Uterus (tissue), 4 donors: ENCODE measurements around the gene CST8. TPM values are rescaled to one million over a fixed set of nuclear protein-coding genes. Genes with fewer than 3 reads are reported as not detected.

Experiments
- DNase-seq, 2 donors: peaks; one replicate each; pipeline ENCODE4 v3.0.0-alpha.2; 2019 to 2020
- H3K27ac ChIP-seq, 2 donors: fragments of 200-600 bp; sonication (generic); 1 replicate in 1 of 2; 2 replicates in 1 of 2; pipeline ENCODE4 v1.5.1; 2016 to 2018
- H3K27me3 ChIP-seq, 2 donors: fragments of 200-600 bp; sonication (generic); one replicate each; pipeline ENCODE4 v1.5.1; 2018 to 2019; ENCODE audit warnings: control low read depth in 1 of 2
- H3K36me3 ChIP-seq, 2 donors: fragments of 200-600 bp; sonication (generic); one replicate each; pipeline ENCODE4 v1.5.1; 2019; ENCODE audit warnings: control low read depth in 1 of 2
- H3K4me1 ChIP-seq, 2 donors: fragments of 200-600 bp; sonication (generic); one replicate each; pipeline ENCODE4 v1.5.1; 2018 to 2019; ENCODE audit warnings: control low read depth in 1 of 2
- H3K4me3 ChIP-seq, 2 donors: fragments of 200-600 bp; sonication (generic); 1 replicate in 1 of 2; 2 replicates in 1 of 2; pipeline ENCODE4 v1.5.1; 2018 to 2019; ENCODE audit warnings: mild to moderate bottlenecking in 1 of 2
- H3K9me3 ChIP-seq, 2 donors: fragments of 200-600 bp; sonication (generic); one replicate each; pipeline ENCODE4 v1.5.1; 2019; ENCODE audit warnings: control low read depth in 1 of 2
- CTCF ChIP-seq, 4 experiments: fragments of 200-600 bp in 2 of 4; fragments of 450-650 bp in 2 of 4; sonication (generic) in 2 of 4; IDR thresholded peaks; one replicate each; pipeline ENCODE4 v1.5.1; 2016 to 2019; ENCODE audit warnings: antibody characterized with exemption in 4 of 4, mild to moderate bottlenecking in 2 of 4, moderate library complexity in 1 of 4
- POLR2A ChIP-seq, 2 donors: fragments of 450-650 bp; IDR thresholded peaks; one replicate each; pipeline ENCODE4 v1.6.1; 2016; ENCODE audit warnings: antibody characterized with exemption in 2 of 2, mild to moderate bottlenecking in 1 of 2, moderate library complexity in 1 of 2
- intact Hi-C: fragments of 100-400 bp; cut with DNase I; formaldehyde crosslinking; loops from one replicate; pipeline ENCODE4 v1.15.1; 2023; ENCODE audit warnings: low total_unique reads
- total RNA-seq, 4 donors: library from RNA; depleted of rRNA in 3 of 4; stranded (reverse); fragments of >200 nt in 3 of 4; gene quantifications; one replicate each; pipeline versions ENCODE4 v1.1.0 to v1.2.4, GENCODE V29; 2014 to 2023
- donor health status: DM: yes; HTN: yes; CAD: no.

CST8 gene
- total RNA-seq, 4 donors from 2014 or later = not detected

DNA sequence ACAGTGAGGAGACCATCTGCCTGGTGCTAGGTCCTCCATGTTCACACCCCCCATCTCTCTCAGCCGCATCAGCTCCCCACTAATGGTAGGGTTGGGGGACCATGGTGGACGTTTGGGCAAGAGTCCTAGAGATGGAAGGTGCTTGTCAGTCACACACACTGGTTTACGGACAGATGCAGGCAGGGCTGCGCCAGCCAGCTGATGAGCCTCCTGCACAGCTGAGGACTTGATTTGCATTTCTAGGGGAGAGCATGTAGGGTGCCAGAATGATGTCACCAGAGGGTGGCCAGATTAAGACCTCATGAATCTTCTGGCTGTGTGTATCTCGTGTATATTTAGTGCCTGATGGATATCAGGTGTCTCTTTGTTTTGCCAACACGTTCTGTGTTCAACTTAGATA lies 28.6 kb downstream of the CST8 start:
- Histone ChIP-seq H3K36me3 (no peaks in the 10 kb centered on the region), H3K27ac (no peak overlapping the region), H3K4me1 (no peaks in the 10 kb centered on the region), H3K4me3 (no peak overlapping the region), H3K27me3 (no peaks in the 10 kb centered on the region), H3K9me3 (no peaks in the 10 kb centered on the region)
- no peak for TF ChIP-seq POLR2A (IDR thresholded peaks at IDR 0.05)
- no peak for TF ChIP-seq CTCF (IDR thresholded peaks at IDR 0.05)
- DNase-seq = no peak
- intact Hi-C loops = no loop called here

- no peaks in the 10 kb centered on the region for H3K36me3 ChIP-seq
- H3K4me1 ChIP-seq = no peaks in the 10 kb centered on the region
- no peaks in the 10 kb centered on the region for H3K9me3 ChIP-seq
- H3K4me3 ChIP-seq = no peak overlapping the region
- H3K27ac ChIP-seq = no peak overlapping the region
- DNase-seq = no peak
- TF ChIP-seq POLR2A (IDR thresholded peaks at IDR 0.05) (no peak), CTCF (IDR thresholded peaks at IDR 0.05) (no peak)
- intact Hi-C loops = no loop called here
- no peaks in the 10 kb centered on the region for H3K27me3 ChIP-seq
These were observed 29.3 kb downstream of the CST8 start for GRCh38 chr20:23520185-23520584.

- intact Hi-C loops = no loop called here
- H3K4me3 ChIP-seq = no peak overlapping the region
- H3K9me3 ChIP-seq = no peaks in the 10 kb centered on the region
- no peaks in the 10 kb centered on the region for H3K4me1 ChIP-seq
- DNase-seq = no peak
- no peak overlapping the region for H3K27ac ChIP-seq
- H3K27me3 ChIP-seq = no peaks in the 10 kb centered on the region
- TF ChIP-seq CTCF (IDR thresholded peaks at IDR 0.05) = no peak
- no peak for TF ChIP-seq POLR2A (IDR thresholded peaks at IDR 0.05)
- no peaks in the 10 kb centered on the region for H3K36me3 ChIP-seq
These were observed 33.2 kb downstream of the CST8 start for GRCh38 chr20:23524146-23524545.

DNA sequence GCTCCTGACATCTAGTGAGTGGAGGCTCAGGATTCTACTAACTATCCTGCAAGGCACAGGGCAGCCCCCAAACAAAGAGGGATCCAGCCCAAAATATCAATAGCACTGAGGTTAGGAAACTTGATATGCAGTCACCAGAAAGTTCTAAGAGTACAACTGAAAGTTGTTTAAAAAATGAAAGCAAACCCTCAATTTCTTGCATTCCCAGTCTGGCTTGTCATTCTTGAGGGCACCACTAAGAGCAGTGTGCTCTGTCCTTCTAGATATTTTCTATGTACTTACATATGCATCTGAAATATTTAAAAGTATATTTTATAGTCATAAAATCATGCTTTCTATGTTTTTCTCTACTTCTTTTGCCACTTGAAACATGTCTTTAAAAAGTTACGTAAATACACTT lies 35.9 kb downstream of the CST8 start:
- no peaks in the 10 kb centered on the region for H3K36me3 ChIP-seq
- DNase-seq = no peak
- no peaks in the 10 kb centered on the region for H3K9me3 ChIP-seq
- no peaks in the 10 kb centered on the region for H3K27me3 ChIP-seq
- no peaks in the 10 kb centered on the region for H3K4me1 ChIP-seq
- no peak overlapping the region for H3K4me3 ChIP-seq
- no peak overlapping the region for H3K27ac ChIP-seq
- intact Hi-C loops = no loop called here
- TF ChIP-seq CTCF (IDR thresholded peaks at IDR 0.05) = no peak
- no peak for TF ChIP-seq POLR2A (IDR thresholded peaks at IDR 0.05)

DNA sequence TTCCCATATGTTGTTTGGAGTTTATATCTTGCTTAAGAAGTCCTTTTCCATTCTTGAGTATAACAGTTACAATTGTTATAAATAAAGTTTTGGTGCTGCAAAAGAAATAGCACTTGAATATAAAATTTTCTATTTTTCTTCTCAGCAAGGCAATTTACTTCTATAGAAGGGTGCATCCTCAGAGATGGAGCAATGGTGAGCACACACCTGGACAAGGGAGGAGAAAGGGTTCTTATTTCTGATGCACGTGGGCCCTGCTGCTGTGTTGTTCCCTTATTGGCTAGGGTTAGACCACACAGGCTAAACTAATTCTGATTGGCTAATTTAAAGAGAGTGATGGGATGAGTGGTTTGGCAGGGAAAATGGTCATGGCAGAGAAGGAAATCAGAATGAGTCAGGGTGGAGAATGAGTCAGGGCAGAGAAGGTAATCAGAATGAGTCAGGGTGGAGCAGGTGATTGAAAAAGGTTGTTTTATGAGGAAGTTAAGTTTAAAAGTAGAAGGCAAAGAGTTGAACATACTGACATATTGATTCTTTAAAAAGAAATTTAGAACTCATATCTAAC lies 38.0 kb downstream of the CST8 start:
- TF ChIP-seq POLR2A (IDR thresholded peaks at IDR 0.05) (no peak), CTCF (IDR thresholded peaks at IDR 0.05) (no peak)
- no peaks in the 10 kb centered on the region for H3K4me1 ChIP-seq
- no peak overlapping the region for H3K27ac ChIP-seq
- H3K27me3 ChIP-seq = no peaks in the 10 kb centered on the region
- H3K9me3 ChIP-seq = no peaks in the 10 kb centered on the region
- no peaks in the 10 kb centered on the region for H3K36me3 ChIP-seq
- no peak overlapping the region for H3K4me3 ChIP-seq
- intact Hi-C loops = no loop called here
- DNase-seq = no peak
